AG09309 (cell line): ENCODE measurements around the gene SREBF2.

Experiments used
- DNase-seq: peaks from one replicate; pipeline ENCODE4 v3.0.0-alpha.2; 2010; ENCODE audit warnings: low read depth
- H3K4me3 ChIP-seq: 2 replicates; pipeline ENCODE4 v1.5.1; 2011; ENCODE audit warnings: mild to moderate bottlenecking, low read depth, low read length, moderate library complexity; ENCODE audit not compliant: control insufficient read depth
- TF ChIP-seq, protein P1 (sequence below): IDR thresholded peaks from 2 replicates; pipeline ENCODE4 v1.5.1; 2011; ENCODE audit warnings: mild to moderate bottlenecking, low read depth, low read length, inconsistent platforms; ENCODE audit not compliant: insufficient read depth, control insufficient read depth; ENCODE audit errors: missing control alignments

The SREBF2 gene

GRCh38 chr22:41813726-41814410, 19.0 kb upstream of the SREBF2 start:
- TF ChIP-seq, protein P1, sequence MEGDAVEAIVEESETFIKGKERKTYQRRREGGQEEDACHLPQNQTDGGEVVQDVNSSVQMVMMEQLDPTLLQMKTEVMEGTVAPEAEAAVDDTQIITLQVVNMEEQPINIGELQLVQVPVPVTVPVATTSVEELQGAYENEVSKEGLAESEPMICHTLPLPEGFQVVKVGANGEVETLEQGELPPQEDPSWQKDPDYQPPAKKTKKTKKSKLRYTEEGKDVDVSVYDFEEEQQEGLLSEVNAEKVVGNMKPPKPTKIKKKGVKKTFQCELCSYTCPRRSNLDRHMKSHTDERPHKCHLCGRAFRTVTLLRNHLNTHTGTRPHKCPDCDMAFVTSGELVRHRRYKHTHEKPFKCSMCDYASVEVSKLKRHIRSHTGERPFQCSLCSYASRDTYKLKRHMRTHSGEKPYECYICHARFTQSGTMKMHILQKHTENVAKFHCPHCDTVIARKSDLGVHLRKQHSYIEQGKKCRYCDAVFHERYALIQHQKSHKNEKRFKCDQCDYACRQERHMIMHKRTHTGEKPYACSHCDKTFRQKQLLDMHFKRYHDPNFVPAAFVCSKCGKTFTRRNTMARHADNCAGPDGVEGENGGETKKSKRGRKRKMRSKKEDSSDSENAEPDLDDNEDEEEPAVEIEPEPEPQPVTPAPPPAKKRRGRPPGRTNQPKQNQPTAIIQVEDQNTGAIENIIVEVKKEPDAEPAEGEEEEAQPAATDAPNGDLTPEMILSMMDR, result no peak
- DNase-seq, result no peak
- no peak overlapping the region for H3K4me3 ChIP-seq

- TF ChIP-seq, protein P1, result no peak
- DNase-seq, result no peak
- H3K4me3 ChIP-seq, result no peak overlapping the region
Observed at GRCh38 chr22:41815716-41816115, 17.2 kb upstream of the SREBF2 start.

DNA sequence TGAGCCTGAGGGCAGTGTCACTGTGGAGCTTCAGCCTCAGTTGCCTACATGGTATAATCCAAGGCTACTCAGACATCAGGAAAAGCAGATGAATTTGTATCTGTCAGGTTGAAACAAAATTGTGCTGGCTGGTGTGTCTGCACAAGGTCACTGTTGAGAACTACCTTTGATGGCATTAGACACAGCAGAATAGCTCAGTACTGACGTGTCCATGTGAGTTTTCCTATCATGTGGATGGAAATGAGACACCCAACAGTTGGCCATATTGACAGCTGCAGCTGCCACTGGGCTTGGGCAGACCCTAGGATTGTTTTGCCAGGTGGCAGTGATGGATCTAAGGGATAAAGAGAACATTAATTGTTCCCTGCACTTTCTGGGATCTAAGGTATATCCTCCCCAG, 16.7 kb upstream of the SREBF2 start:
- no peak for DNase-seq
- H3K4me3 ChIP-seq, result no peak overlapping the region
- TF ChIP-seq, protein P1, result no peak

DNA sequence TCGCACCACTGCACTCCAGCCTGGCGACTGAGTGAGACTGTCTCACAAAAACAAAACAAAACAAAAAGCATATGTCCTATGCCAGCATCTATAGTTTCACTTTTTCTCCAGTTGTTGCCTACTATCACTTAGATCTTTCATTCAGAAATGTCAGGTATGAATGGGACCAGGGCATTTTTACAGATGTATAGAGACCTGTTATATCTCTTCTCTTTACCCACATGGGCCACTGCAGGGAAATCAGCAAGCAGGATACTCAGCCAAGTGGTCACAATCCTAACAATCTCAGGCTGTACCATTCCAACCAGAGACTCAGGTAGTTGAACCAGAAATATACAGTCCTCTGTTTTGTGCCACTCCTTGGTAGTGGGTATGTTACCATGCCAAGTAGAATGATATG, 16.0 kb upstream of the SREBF2 start:
- no peak overlapping the region for H3K4me3 ChIP-seq
- TF ChIP-seq, protein P1, result no peak
- no peak for DNase-seq

DNA sequence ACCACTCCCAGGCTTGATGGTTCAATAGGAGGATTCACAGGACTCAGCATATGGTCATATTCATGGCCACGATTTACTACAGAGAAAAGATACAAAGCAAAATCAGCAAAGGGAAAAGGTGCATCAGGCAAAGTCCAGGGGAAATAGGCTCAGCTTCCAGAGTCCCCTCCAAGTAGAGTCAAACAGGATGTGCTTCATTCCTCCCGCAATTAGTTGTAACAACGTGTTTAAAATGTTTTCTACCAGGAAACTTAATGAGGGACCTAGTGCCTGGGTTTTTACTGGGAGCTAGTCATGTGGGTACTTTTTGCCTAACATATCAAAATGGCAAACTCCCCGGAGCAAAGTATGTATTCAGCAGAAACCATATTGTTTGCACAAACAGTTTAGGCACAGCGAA, 14.9 kb upstream of the SREBF2 start:
- TF ChIP-seq, protein P1, result no peak
- no peak overlapping the region for H3K4me3 ChIP-seq
- DNase-seq, result no peak

- DNase-seq, result no peak
- TF ChIP-seq, protein P1, result no peak
Observed at GRCh38 chr22:41818596-41818995, 14.3 kb upstream of the SREBF2 start.

More at GRCh38 chr22:41818596-41818995, 14.3 kb upstream of the SREBF2 start:
- H3K4me3 ChIP-seq, result no peak overlapping the region
